ENCODE results near the gene CTIF. TPM values are rescaled to one million over a fixed set of nuclear protein-coding genes. Genes with fewer than 3 reads are reported as not detected.
A peak's percentile ranks its signal among the peaks of the same experiment; 100 is the strongest.
"Not testable (repeated sequence)": the region's sequence is repeated elsewhere in the genome, so short reads cannot be mapped to it uniquely, and the experiment has no call there.

CTIF gene
- total RNA-seq, 1 donor from 2014 or later = 84.3 TPM

GRCh38 chr18:48863432-48864065 is 324.7 kb downstream of the CTIF start:
- intact Hi-C loops (cut with DNase I) = no loop called here
- no peak for DNase-seq (ENCODE audit: low spot score)

GRCh38 chr18:48864876-48865275 is 326.0 kb downstream of the CTIF start:
- intact Hi-C loops (cut with DNase I) = no loop called here
- DNase-seq (ENCODE audit: low spot score) = no peak

GRCh38 chr18:48866028-48866733 is 327.4 kb downstream of the CTIF start:
- DNase-seq (ENCODE audit: low spot score) = no peak
- intact Hi-C loops (cut with DNase I) = no loop called here

GRCh38 chr18:48866856-48867255 is 328.0 kb downstream of the CTIF start:
- intact Hi-C loops (cut with DNase I) = no loop called here
- DNase-seq (ENCODE audit: low spot score) = no peak

- intact Hi-C loops (cut with DNase I) = no loop called here
- DNase-seq (ENCODE audit: low spot score) = no peak
Measured at GRCh38 chr18:48867978-48868377, 329.1 kb downstream of the CTIF start.

GRCh38 chr18:48868468-48869466 is 329.9 kb downstream of the CTIF start:
- no peak for DNase-seq (ENCODE audit: low spot score)
- intact Hi-C loops (cut with DNase I) = no loop called here

- intact Hi-C loops (cut with DNase I) = no loop called here
- no peak for DNase-seq (ENCODE audit: low spot score)
Measured at GRCh38 chr18:48869591-48869990, 330.8 kb downstream of the CTIF start.

- intact Hi-C loops (cut with DNase I); DNase-seq (ENCODE audit: low spot score): not testable (repeated sequence)
Measured at GRCh38 chr18:48870926-48871325, 332.1 kb downstream of the CTIF start.

GRCh38 chr18:48871391-48872166 is 332.7 kb downstream of the CTIF start:
- DNase-seq (ENCODE audit: low spot score) = no peak
- intact Hi-C loops (cut with DNase I) = no loop called here

GRCh38 chr18:48872234-48873145 is 333.7 kb downstream of the CTIF start:
- intact Hi-C loops (cut with DNase I) = no loop called here
- no peak for DNase-seq (ENCODE audit: low spot score)

- intact Hi-C loops (cut with DNase I) = no loop called here
Measured at GRCh38 chr18:48874233-48874632, 335.4 kb downstream of the CTIF start.

GRCh38 chr18:48874701-48875162 is 335.9 kb downstream of the CTIF start:
- intact Hi-C loops (cut with DNase I) = no loop called here
- DNase-seq (ENCODE audit: low spot score) = no peak

More at GRCh38 chr18:48874233-48874632, 335.4 kb downstream of the CTIF start:
- DNase-seq (ENCODE audit: low spot score) = no peak

GRCh38 chr18:48875314-48875941 is 336.6 kb downstream of the CTIF start:
- intact Hi-C loops (cut with DNase I) = no loop called here
- DNase-seq (ENCODE audit: low spot score) = peak; percentile 74

GRCh38 chr18:48875942-48876511 is 337.2 kb downstream of the CTIF start:
- DNase-seq (ENCODE audit: low spot score) = no peak
- intact Hi-C loops (cut with DNase I) = no loop called here

GRCh38 chr18:48876590-48876989 is 337.8 kb downstream of the CTIF start:
- DNase-seq (ENCODE audit: low spot score) = no peak
- intact Hi-C loops (cut with DNase I) = no loop called here

GRCh38 chr18:48877941-48878340 is 339.1 kb downstream of the CTIF start:
- intact Hi-C loops (cut with DNase I) = no loop called here
- DNase-seq (ENCODE audit: low spot score) = no peak

GRCh38 chr18:48878471-48878870 is 339.6 kb downstream of the CTIF start:
- peak; percentile 73 for DNase-seq (ENCODE audit: low spot score)
- intact Hi-C loops (cut with DNase I) = no loop called here

Data from cardiac septum (tissue), 1 donor.